ENCODE measurements around the gene RPS24.
A peak's percentile ranks its signal among the peaks of the same experiment; 100 is the strongest.

RPS24 gene

GRCh38 chr10:78044179-78044578 is 10.5 kb downstream of the RPS24 start:
- DNase-seq (ENCODE audit: low spot score): no peak
- TF ChIP-seq CTCF (IDR thresholded peaks at IDR 0.05; ENCODE audit: extremely low read depth, missing control alignments): no peak

GRCh38 chr10:78044699-78045098 is 11.0 kb downstream of the RPS24 start:
- TF ChIP-seq CTCF (IDR thresholded peaks at IDR 0.05; ENCODE audit: extremely low read depth, missing control alignments): no peak
- no peak for DNase-seq (ENCODE audit: low spot score)

GRCh38 chr10:78045237-78045636 is 11.6 kb downstream of the RPS24 start:
- peak; percentile 63 for DNase-seq (ENCODE audit: low spot score)
- no peak for TF ChIP-seq CTCF (IDR thresholded peaks at IDR 0.05; ENCODE audit: extremely low read depth, missing control alignments)

GRCh38 chr10:78045856-78046255 is 12.2 kb downstream of the RPS24 start:
- DNase-seq (ENCODE audit: low spot score): no peak
- no peak for TF ChIP-seq CTCF (IDR thresholded peaks at IDR 0.05; ENCODE audit: extremely low read depth, missing control alignments)

GRCh38 chr10:78046711-78047269 is 13.1 kb downstream of the RPS24 start:
- no peak for DNase-seq (ENCODE audit: low spot score)
- no peak for TF ChIP-seq CTCF (IDR thresholded peaks at IDR 0.05; ENCODE audit: extremely low read depth, missing control alignments)

GRCh38 chr10:78047314-78047891 is 13.7 kb downstream of the RPS24 start:
- peak; percentile 63 for DNase-seq (ENCODE audit: low spot score)
- TF ChIP-seq CTCF (IDR thresholded peaks at IDR 0.05; ENCODE audit: extremely low read depth, missing control alignments): peak; percentile 93

- DNase-seq (ENCODE audit: low spot score): no peak
- no peak for TF ChIP-seq CTCF (IDR thresholded peaks at IDR 0.05; ENCODE audit: extremely low read depth, missing control alignments)
These were observed 16.2 kb downstream of the RPS24 start for GRCh38 chr10:78049851-78050250.
